Upper lobe of left lung (tissue), 6 donors: ENCODE data around the gene SLC10A7. TPM values are rescaled to one million over a fixed set of nuclear protein-coding genes. Genes with fewer than 3 reads are reported as not detected.

ENCODE experiments used
- ATAC-seq, 2 donors: fragments of 200-7000 bp; cut with Tn5 transposase; one replicate each; pipeline ENCODE4 v1.9.1; 2022; ENCODE audit warnings: mild to moderate bottlenecking in 2 of 2, moderate library complexity in 2 of 2; ENCODE audit not compliant: low FRiP score in 2 of 2
- DNase-seq, 2 donors: peaks; one replicate each; pipeline ENCODE4 v3.0.0-alpha.2; 2019 to 2020
- H3K27ac ChIP-seq, 4 donors: fragments of 200-600 bp; sonication (generic); one replicate each; pipeline ENCODE4 v1.5.1; 2016 to 2019
- H3K27me3 ChIP-seq, 4 donors: fragments of 200-600 bp; sonication (generic); one replicate each; pipeline ENCODE4 v1.5.1; 2017 to 2019
- H3K36me3 ChIP-seq, 4 donors: fragments of 200-600 bp; sonication (generic); one replicate each; pipeline ENCODE4 v1.5.1; 2016 to 2019
- H3K4me1 ChIP-seq, 4 donors: fragments of 200-600 bp; sonication (generic); one replicate each; pipeline ENCODE4 v1.5.1; 2018 to 2019
- H3K4me3 ChIP-seq, 4 donors: fragments of 200-600 bp; sonication (generic); one replicate each; pipeline ENCODE4 v1.5.1; 2017 to 2019; ENCODE audit warnings: mild to moderate bottlenecking in 2 of 4, moderate library complexity in 1 of 4
- H3K9me3 ChIP-seq, 4 donors: fragments of 200-600 bp; sonication (generic); one replicate each; pipeline ENCODE4 v1.5.1; 2018 to 2019
- CTCF ChIP-seq, 6 experiments: fragments of 450-650 bp in 4 of 6; fragments of 200-600 bp in 2 of 6; sonication (generic) in 2 of 6; IDR thresholded peaks; one replicate each; pipeline ENCODE4 v1.5.1; 2016 to 2019; ENCODE audit warnings: antibody characterized with exemption in 6 of 6
- EP300 ChIP-seq, 4 donors: sonication (generic); formaldehyde crosslinking; IDR thresholded peaks; one replicate each; pipeline ENCODE4 v1.5.1; 2017; ENCODE audit warnings: antibody characterized with exemption in 4 of 4, control low read depth in 2 of 4
- POLR2A ChIP-seq, 4 donors: fragments of 450-650 bp; IDR thresholded peaks; one replicate each; pipeline ENCODE4 v1.5.1; 2016 to 2017; ENCODE audit warnings: antibody characterized with exemption in 4 of 4, mild to moderate bottlenecking in 2 of 4
- POLR2AphosphoS5 ChIP-seq, 2 donors: sonication (generic); formaldehyde crosslinking; IDR thresholded peaks; one replicate each; pipeline ENCODE4 v1.5.1; 2017; ENCODE audit warnings: antibody characterized with exemption in 2 of 2
- WGBS, 2 donors: methylation state at CpG; one replicate each; pipeline ENCODE4 v1.1.5; 2017 to 2018; 5-methylcytosine and 5-hydroxymethylcytosine counted together
- total RNA-seq, 6 donors: library from RNA; depleted of rRNA in 4 of 6; stranded (reverse); fragments of >200 nt in 4 of 6; gene quantifications; one replicate each; pipeline versions ENCODE4 v1.1.0 to v1.2.1, GENCODE V29; 2016 to 2021
- donor health status: DM: no; HTN: no; CAD: no; lungs with moderate emphysema.
- donor health status: DM: no; HTN: yes; CAD: no; lungs with severe emphysema.

The SLC10A7 gene
- total RNA-seq, 6 donors from 2014 or later = 11.1 to 20.9 (median 14.1) TPM

GRCh38 chr4:146274774-146275173, 247.0 kb downstream of the SLC10A7 start:
- Histone ChIP-seq H3K27me3 (no peaks in the 10 kb centered on the region), H3K9me3 (no peaks in the 10 kb centered on the region), H3K4me1 (peaks cover 0 to 11% (median 5%) of the 10 kb centered on the region in 4 donors), H3K36me3 (no peaks in the 10 kb centered on the region), H3K4me3 (no peak overlapping the region), H3K27ac (no peak overlapping the region)
- TF ChIP-seq CTCF (IDR thresholded peaks at IDR 0.05) (no peak), POLR2AphosphoS5 (IDR thresholded peaks at IDR 0.05) (no peak), POLR2A (IDR thresholded peaks at IDR 0.05) (no peak), EP300 (IDR thresholded peaks at IDR 0.05) (no peak)
- 96 to 97% methylated on average over 1 of the region's 1 CpG for WGBS, 2 donors
- ATAC-seq (no peak), DNase-seq (no peak)

- no peak for ATAC-seq
- Histone ChIP-seq H3K9me3 (no peaks in the 10 kb centered on the region), H3K27ac (no peak overlapping the region), H3K4me1 (no peaks in the 10 kb centered on the region), H3K36me3 (no peaks in the 10 kb centered on the region), H3K27me3 (no peaks in the 10 kb centered on the region), H3K4me3 (no peak overlapping the region)
- DNase-seq = no peak
- TF ChIP-seq POLR2A (IDR thresholded peaks at IDR 0.05) (no peak), POLR2AphosphoS5 (IDR thresholded peaks at IDR 0.05) (no peak), CTCF (IDR thresholded peaks at IDR 0.05) (no peak), EP300 (IDR thresholded peaks at IDR 0.05) (no peak)
- WGBS, 2 donors = 93 to 99% methylated on average over 5 of the region's 5 CpGs
Measured at GRCh38 chr4:146273204-146273901, 248.4 kb downstream of the SLC10A7 start.

GRCh38 chr4:146271466-146271865, 250.3 kb downstream of the SLC10A7 start:
- WGBS, 2 donors = 97 to 98% methylated on average over 3 of the region's 3 CpGs
- no peaks in the 10 kb centered on the region for H3K9me3 ChIP-seq
- no peak for ATAC-seq
- no peak overlapping the region for H3K27ac ChIP-seq
- DNase-seq = no peak
- no peaks in the 10 kb centered on the region for H3K27me3 ChIP-seq
- H3K4me1 ChIP-seq = no peaks in the 10 kb centered on the region
- no peak overlapping the region for H3K4me3 ChIP-seq
- no peak for TF ChIP-seq EP300 (IDR thresholded peaks at IDR 0.05)
- no peak for TF ChIP-seq POLR2AphosphoS5 (IDR thresholded peaks at IDR 0.05)
- no peak for TF ChIP-seq CTCF (IDR thresholded peaks at IDR 0.05)
- no peak for TF ChIP-seq POLR2A (IDR thresholded peaks at IDR 0.05)
- no peaks in the 10 kb centered on the region for H3K36me3 ChIP-seq

- no peak overlapping the region for H3K27ac ChIP-seq
- WGBS, 2 donors = 45 to 70% methylated on average over 2 of the region's 2 CpGs
Measured at GRCh38 chr4:146269228-146269653, 252.5 kb downstream of the SLC10A7 start.

More at GRCh38 chr4:146269228-146269653, 252.5 kb downstream of the SLC10A7 start:
- H3K9me3 ChIP-seq = no peaks in the 10 kb centered on the region
- H3K27me3 ChIP-seq = no peaks in the 10 kb centered on the region
- TF ChIP-seq EP300 (IDR thresholded peaks at IDR 0.05) = no peak
- no peak for TF ChIP-seq POLR2A (IDR thresholded peaks at IDR 0.05)
- TF ChIP-seq POLR2AphosphoS5 (IDR thresholded peaks at IDR 0.05) = no peak
- TF ChIP-seq CTCF (IDR thresholded peaks at IDR 0.05) = no peak
- ATAC-seq (no peak), DNase-seq (no peak)
- H3K4me1 ChIP-seq = no peaks in the 10 kb centered on the region
- no peak overlapping the region for H3K4me3 ChIP-seq
- no peaks in the 10 kb centered on the region for H3K36me3 ChIP-seq
